ENCODE results near the gene ZNRD2.

The ZNRD2 gene

GRCh38 chr11:65586247-65586630 is 16.0 kb downstream of the ZNRD2 start:
- no peak for DNase-seq (ENCODE audit: low read depth in 3 of 3, low spot score in 1 of 3)

GRCh38 chr11:65586676-65587075 is 16.4 kb downstream of the ZNRD2 start:
- DNase-seq (ENCODE audit: low read depth in 3 of 3, low spot score in 1 of 3): no peak

GRCh38 chr11:65588199-65589054 is 18.1 kb downstream of the ZNRD2 start:
- peak; percentile 48 to 56 (median 52) for DNase-seq (ENCODE audit: low read depth in 3 of 3, low spot score in 1 of 3)

GRCh38 chr11:65589444-65590239 is 19.4 kb downstream of the ZNRD2 start:
- DNase-seq (ENCODE audit: low read depth in 3 of 3, low spot score in 1 of 3): no peak

- DNase-seq (ENCODE audit: low read depth in 3 of 3, low spot score in 1 of 3): no peak
Measured at GRCh38 chr11:65590240-65590738, 20.0 kb downstream of the ZNRD2 start.

- no peak for DNase-seq (ENCODE audit: low read depth in 3 of 3, low spot score in 1 of 3)
Measured at GRCh38 chr11:65591939-65592857, 21.9 kb downstream of the ZNRD2 start.

GRCh38 chr11:65592858-65593517 is 22.7 kb downstream of the ZNRD2 start:
- no peak for DNase-seq (ENCODE audit: low read depth in 3 of 3, low spot score in 1 of 3)

- DNase-seq (ENCODE audit: low read depth in 3 of 3, low spot score in 1 of 3): no peak
Measured at GRCh38 chr11:65593518-65594414, 23.5 kb downstream of the ZNRD2 start.

- no peak for DNase-seq (ENCODE audit: low read depth in 3 of 3, low spot score in 1 of 3)
Measured at GRCh38 chr11:65595131-65595530, 24.9 kb downstream of the ZNRD2 start.

GRCh38 chr11:65595543-65596281 is 25.4 kb downstream of the ZNRD2 start, which contains the start of gene KCNK7:
TSS of gene KCNK7 (minus strand) at chr11:65595800. CDS start at chr11:65595772, 28 bp downstream.
- DNase-seq (ENCODE audit: low read depth in 3 of 3, low spot score in 1 of 3): no peak

- DNase-seq (ENCODE audit: low read depth in 3 of 3, low spot score in 1 of 3): no peak
Measured at GRCh38 chr11:65596520-65596919, 26.2 kb downstream of the ZNRD2 start.

GRCh38 chr11:65598258-65598699 is 28.0 kb downstream of the ZNRD2 start:
- DNase-seq (ENCODE audit: low read depth in 3 of 3, low spot score in 1 of 3): no peak

- DNase-seq (ENCODE audit: low read depth in 3 of 3, low spot score in 1 of 3): no peak
Measured at GRCh38 chr11:65599216-65599954, 29.1 kb downstream of the ZNRD2 start.

- DNase-seq (ENCODE audit: low read depth in 3 of 3, low spot score in 1 of 3): no peak
Measured at GRCh38 chr11:65599955-65600246, 29.6 kb downstream of the ZNRD2 start.

- no peak for DNase-seq (ENCODE audit: low read depth in 3 of 3, low spot score in 1 of 3)
Measured at GRCh38 chr11:65604258-65604657, 34.0 kb downstream of the ZNRD2 start.

GRCh38 chr11:65606876-65607613 is 36.8 kb downstream of the ZNRD2 start:
- DNase-seq (ENCODE audit: low read depth in 3 of 3, low spot score in 1 of 3): no peak

All from stimulated activated CD4-positive, alpha-beta T cell treated with anti-CD3 and anti-CD28 coated beads, TNF-alpha, amount 100 ng/mL, for 1 hour (primary cell).